ENCODE data around the gene ETV6.

GRCh38 chr12:11812586-11813437 is 163.3 kb downstream of the ETV6 start:
- TF ChIP-seq CTCF (IDR thresholded peaks at IDR 0.05): peak in 2 of 3 donors; percentile 17 to 24
- TF ChIP-seq POLR2AphosphoS5 (IDR thresholded peaks at IDR 0.05): no peak
- TF ChIP-seq POLR2A (IDR thresholded peaks at IDR 0.05): no peak
